Kidney epithelial cell (primary cell): ENCODE data around the gene ZCCHC12. TPM values are rescaled to one million over a fixed set of nuclear protein-coding genes. Genes with fewer than 3 reads are reported as not detected.
"Not testable (repeated sequence)": the region's sequence is repeated elsewhere in the genome, so short reads cannot be mapped to it uniquely, and the experiment has no call there.

Experiments used
- DNase-seq: peaks from one replicate; pipeline ENCODE4 v3.0.0-alpha.2; 2010; ENCODE audit warnings: low read depth
- H3K27me3 ChIP-seq: 2 replicates; pipeline ENCODE4 v1.6.0; 2011; ENCODE audit warnings: low read length; ENCODE audit not compliant: control insufficient read depth, insufficient read depth
- H3K36me3 ChIP-seq: 2 replicates; pipeline ENCODE4 v1.5.1; 2011; ENCODE audit warnings: low read length; ENCODE audit not compliant: control insufficient read depth, insufficient read depth
- H3K4me3 ChIP-seq: 2 replicates; pipeline ENCODE4 v1.5.1; 2011; ENCODE audit warnings: low read depth, mild to moderate bottlenecking, control low read depth, low read length
- total RNA-seq: library from RNA; depleted of rRNA; stranded (reverse); fragments of >200 nt; gene quantifications from 2 replicates; pipeline ENCODE4 v1.2.3, GENCODE V29; 2015
- TF ChIP-seq, protein P1 (sequence below): IDR thresholded peaks from 2 replicates; pipeline ENCODE4 v1.5.1; 2011; ENCODE audit warnings: mild to moderate bottlenecking, moderate library complexity, low read length, control low read depth, inconsistent platforms; ENCODE audit not compliant: insufficient read depth, poor library complexity, severe bottlenecking

ZCCHC12 gene
- total RNA-seq, 1 donor from 2014 or later, result 0.13 TPM

DNA sequence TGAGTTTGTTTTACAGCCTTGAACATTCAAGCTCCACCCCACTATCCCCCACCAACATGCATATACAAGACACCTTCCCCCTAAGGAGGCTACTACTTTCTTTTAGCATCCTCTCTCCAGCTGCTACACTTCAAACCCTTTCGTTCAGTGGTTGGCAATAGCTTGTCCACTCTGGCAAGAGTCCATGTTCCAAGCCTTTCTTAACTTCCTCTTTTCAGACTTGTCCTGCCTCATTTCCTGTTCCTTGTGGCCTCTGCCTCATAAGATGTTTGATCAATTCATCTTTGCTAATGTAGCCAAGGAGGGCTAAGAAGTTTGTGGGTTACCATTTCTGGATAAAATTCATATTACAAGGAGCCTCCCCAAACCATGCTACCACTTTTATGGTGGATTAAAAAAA, 20.8 kb upstream of the ZCCHC12 start:
- DNase-seq, result no peak
- no peak overlapping the region for H3K4me3 ChIP-seq
- H3K36me3 ChIP-seq, result no peaks in the 10 kb centered on the region
- H3K27me3 ChIP-seq, result no peaks in the 10 kb centered on the region
- TF ChIP-seq, protein P1, sequence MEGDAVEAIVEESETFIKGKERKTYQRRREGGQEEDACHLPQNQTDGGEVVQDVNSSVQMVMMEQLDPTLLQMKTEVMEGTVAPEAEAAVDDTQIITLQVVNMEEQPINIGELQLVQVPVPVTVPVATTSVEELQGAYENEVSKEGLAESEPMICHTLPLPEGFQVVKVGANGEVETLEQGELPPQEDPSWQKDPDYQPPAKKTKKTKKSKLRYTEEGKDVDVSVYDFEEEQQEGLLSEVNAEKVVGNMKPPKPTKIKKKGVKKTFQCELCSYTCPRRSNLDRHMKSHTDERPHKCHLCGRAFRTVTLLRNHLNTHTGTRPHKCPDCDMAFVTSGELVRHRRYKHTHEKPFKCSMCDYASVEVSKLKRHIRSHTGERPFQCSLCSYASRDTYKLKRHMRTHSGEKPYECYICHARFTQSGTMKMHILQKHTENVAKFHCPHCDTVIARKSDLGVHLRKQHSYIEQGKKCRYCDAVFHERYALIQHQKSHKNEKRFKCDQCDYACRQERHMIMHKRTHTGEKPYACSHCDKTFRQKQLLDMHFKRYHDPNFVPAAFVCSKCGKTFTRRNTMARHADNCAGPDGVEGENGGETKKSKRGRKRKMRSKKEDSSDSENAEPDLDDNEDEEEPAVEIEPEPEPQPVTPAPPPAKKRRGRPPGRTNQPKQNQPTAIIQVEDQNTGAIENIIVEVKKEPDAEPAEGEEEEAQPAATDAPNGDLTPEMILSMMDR, result no peak

DNA sequence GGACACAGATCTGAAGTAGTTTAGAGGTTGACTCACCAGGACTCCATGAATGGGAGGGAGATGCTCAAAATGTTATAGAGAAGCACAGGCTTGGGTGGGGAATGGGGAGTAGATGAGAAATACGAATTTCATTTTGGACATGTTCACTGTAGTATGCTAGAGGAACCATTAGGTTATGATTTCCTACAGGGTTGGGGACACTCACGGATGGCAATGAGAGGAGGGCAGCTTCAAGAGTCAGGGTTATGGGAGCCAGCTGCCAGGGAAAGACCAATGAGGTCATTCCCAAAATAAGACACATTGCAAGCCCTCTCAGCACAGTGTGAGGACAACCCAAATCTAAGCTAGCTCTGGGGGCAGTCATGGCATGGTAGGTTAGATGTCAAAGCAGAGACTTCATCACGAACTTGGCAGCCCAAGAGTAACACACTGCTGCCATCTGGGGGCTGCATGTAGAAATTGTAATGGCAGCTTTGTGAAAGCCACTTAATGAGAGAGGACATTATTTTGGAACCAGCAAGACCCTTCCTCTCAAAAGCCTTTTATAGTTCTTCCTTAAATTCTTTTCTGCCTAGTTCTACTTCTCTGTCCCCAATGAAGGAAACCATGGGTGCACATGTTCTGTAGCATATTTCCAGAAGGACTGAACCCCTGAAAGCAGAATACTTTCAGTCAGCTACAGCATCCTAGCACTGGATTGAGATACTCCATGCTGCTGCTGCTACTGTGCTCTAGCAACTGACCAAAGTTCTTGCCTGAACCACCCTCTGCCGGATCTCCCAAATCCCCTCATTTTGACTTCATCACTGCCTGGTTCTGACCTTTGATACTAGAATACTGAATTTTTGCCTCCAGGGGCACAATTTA, 16.2 kb upstream of the ZCCHC12 start:
- Histone ChIP-seq H3K27me3 (no peaks in the 10 kb centered on the region), H3K36me3 (no peaks in the 10 kb centered on the region), H3K4me3 (no peak overlapping the region)
- DNase-seq, result no peak
- TF ChIP-seq, protein P1, result peak; percentile 55

DNA sequence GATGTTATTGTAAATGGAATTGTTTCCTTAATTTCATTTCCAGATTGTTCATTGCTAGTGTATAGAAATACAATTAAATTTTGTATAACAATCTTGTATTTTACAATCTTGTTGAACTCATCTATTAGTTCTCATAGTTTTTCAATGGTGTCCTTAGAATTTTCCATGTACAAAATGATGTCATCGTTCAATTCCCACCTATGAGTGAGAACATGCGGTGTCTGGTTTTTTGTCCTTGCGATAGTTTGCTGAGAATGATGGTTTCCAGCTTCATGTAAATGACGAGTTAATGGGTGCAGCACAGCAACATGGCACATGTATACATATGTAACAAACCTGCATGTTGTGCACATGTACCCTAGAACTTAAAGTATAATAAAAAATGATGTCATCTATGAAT, 6.4 kb upstream of the ZCCHC12 start:
- not testable (repeated sequence) for H3K4me3 ChIP-seq

DNA sequence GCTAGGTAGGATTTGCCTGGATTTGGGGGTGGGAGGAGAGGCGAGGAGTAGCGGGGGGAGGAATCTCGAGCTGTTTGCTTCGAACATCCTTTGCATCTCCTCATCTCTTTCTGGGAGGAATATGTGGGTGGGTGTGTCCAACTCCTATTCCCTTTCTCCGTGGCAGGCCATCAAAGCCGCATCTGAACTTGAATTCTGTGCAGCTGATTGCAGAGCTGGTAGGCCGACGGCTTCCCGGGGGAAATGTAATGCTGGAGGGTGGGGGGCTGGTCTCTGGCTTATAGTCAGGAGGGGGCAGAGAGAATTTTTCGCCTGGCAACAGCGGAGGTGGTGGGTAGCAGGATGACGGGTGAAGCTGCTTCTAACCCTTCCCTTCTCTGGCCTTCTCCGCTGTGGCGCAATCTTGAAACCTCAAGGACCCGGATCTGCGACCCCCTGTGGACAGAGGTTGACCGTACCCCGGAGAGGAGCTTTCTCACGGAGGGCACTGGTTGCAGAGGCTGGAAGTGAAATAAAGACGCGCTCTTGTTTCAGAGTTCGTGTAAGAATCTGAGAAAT, 628 bp downstream of the ZCCHC12 start:
- TF ChIP-seq, protein P1, result no peak
- no peak for DNase-seq
- Histone ChIP-seq H3K27me3 (peaks cover 29% of the 10 kb centered on the region), H3K4me3 (peak overlapping the region; percentile 19), H3K36me3 (no peaks in the 10 kb centered on the region)

More for the DNA sequence above, 6.4 kb upstream of the ZCCHC12 start:
- DNase-seq, H3K27me3 ChIP-seq, H3K36me3 ChIP-seq: not testable (repeated sequence)

DNA sequence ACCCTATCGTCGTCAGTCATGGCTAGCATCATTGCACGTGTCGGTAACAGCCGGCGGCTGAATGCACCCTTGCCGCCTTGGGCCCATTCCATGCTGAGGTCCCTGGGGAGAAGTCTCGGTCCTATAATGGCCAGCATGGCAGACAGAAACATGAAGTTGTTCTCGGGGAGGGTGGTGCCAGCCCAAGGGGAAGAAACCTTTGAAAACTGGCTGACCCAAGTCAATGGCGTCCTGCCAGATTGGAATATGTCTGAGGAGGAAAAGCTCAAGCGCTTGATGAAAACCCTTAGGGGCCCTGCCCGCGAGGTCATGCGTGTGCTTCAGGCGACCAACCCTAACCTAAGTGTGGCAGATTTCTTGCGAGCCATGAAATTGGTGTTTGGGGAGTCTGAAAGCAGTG, 1.6 kb downstream of the ZCCHC12 start:
- DNase-seq, result no peak
- no peaks in the 10 kb centered on the region for H3K36me3 ChIP-seq
- H3K27me3 ChIP-seq, result peaks cover 29% of the 10 kb centered on the region
- TF ChIP-seq, protein P1, result no peak
- H3K4me3 ChIP-seq, result no peak overlapping the region

DNA sequence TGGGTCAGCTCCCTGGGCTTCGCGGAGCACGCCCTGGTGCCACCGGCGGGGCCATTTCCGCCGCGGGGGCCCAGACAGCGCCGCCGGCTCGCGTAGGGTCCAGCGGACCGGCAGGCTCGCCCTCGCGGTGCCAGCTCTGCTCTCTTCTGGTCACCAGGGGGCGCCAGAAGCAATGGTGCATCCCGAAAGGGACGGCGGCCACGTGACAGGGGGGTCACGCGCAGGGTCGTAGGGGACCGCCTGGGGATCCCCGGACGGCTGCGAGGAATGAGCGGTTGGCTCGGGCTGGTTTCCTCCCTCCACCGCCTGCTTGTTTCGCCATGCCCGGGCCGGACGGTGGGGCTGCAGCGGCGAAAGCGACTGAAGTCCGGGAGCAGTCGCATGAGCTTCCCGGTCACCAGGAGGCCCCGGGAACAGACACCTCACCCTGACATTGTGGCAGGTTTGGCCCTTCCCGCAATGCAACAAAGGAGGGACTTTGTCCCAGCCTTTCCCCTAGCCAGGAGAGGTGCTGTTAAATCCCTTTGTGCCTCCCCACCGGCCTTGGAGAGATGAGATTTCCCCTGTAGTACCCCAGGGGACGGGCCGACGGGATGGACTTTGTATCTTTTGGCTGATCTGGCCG, 15.8 kb downstream of the ZCCHC12 start:
- peak overlapping the region; percentile 42 for H3K4me3 ChIP-seq
- H3K27me3 ChIP-seq, result no peaks in the 10 kb centered on the region
- TF ChIP-seq, protein P1, result peak; percentile 62
- H3K36me3 ChIP-seq, result no peaks in the 10 kb centered on the region
- DNase-seq, result no peak
